A673 (cell line): ENCODE results near the gene TLX1.

Experiments used
- EZH2 ChIP-seq: fragments of 200-600 bp; sonication (generic); IDR thresholded peaks from 2 replicates; pipeline ENCODE4 v1.6.1; 2017; ENCODE audit warnings: borderline replicate concordance, low read depth, mild to moderate bottlenecking, mixed read lengths, antibody characterized with exemption, low read length; ENCODE audit not compliant: poor library complexity, severe bottlenecking
- TF ChIP-seq, protein P1 (sequence below): fragments of 300-800, 200-600 bp; sonication (generic); conservative IDR thresholded peaks from 2 replicates; pipeline ENCODE4 v1.5.1; 2017; ENCODE audit warnings: low read depth, mild to moderate bottlenecking, antibody characterized with exemption, low read length, moderate library complexity, mixed read lengths

DNA sequence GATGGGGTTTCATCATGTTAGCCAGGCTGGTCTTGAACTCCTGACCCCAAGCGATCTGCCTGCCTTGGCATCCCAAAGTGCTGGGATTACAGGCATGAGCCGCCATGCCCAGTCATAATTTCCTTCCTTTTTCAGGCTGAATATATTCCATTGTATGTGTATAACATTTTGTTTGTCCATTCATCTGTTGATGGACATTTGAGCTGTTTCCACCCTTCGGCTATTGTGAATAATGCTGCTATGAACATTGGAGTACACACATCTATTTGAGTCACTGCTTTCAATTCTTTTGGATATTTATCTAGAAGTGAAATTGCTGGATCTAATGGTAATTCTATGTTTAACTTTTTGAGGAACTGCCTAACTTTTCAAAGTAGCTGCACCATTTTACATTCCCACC lies 34.6 kb downstream of the TLX1 start:
- TF ChIP-seq, protein P1, sequence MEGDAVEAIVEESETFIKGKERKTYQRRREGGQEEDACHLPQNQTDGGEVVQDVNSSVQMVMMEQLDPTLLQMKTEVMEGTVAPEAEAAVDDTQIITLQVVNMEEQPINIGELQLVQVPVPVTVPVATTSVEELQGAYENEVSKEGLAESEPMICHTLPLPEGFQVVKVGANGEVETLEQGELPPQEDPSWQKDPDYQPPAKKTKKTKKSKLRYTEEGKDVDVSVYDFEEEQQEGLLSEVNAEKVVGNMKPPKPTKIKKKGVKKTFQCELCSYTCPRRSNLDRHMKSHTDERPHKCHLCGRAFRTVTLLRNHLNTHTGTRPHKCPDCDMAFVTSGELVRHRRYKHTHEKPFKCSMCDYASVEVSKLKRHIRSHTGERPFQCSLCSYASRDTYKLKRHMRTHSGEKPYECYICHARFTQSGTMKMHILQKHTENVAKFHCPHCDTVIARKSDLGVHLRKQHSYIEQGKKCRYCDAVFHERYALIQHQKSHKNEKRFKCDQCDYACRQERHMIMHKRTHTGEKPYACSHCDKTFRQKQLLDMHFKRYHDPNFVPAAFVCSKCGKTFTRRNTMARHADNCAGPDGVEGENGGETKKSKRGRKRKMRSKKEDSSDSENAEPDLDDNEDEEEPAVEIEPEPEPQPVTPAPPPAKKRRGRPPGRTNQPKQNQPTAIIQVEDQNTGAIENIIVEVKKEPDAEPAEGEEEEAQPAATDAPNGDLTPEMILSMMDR, result no peak
- TF ChIP-seq EZH2, result no peak
